IgD-negative memory B cell (primary cell): Measurements from ENCODE around the gene RTL1. TPM values are rescaled to one million over a fixed set of nuclear protein-coding genes. Genes with fewer than 3 reads are reported as not detected.

Source experiments
- H3K27ac Mint-ChIP-seq, 3 donors: one replicate each; pipeline ENCODE4 v1.8.0; 2020 to 2022; ENCODE audit warnings: mild to moderate bottlenecking in 3 of 3, mixed read lengths in 3 of 3, moderate library complexity in 1 of 3
- H3K27me3 Mint-ChIP-seq: one replicate; pipeline ENCODE4 v1.8.0; 2021; ENCODE audit warnings: mixed read lengths
- H3K36me3 Mint-ChIP-seq: one replicate; pipeline ENCODE4 v1.8.0; 2020; ENCODE audit warnings: mild to moderate bottlenecking, mixed read lengths
- H3K4me1 Mint-ChIP-seq, 3 donors: one replicate each; pipeline ENCODE4 v1.8.0; 2020 to 2022; ENCODE audit warnings: mixed read lengths in 3 of 3, mild to moderate bottlenecking in 1 of 3
- H3K4me3 Mint-ChIP-seq, 4 donors: one replicate each; pipeline ENCODE4 v1.8.0; 2020 to 2022; ENCODE audit warnings: mild to moderate bottlenecking in 4 of 4, mixed read lengths in 4 of 4, moderate library complexity in 3 of 4
- H3K9me3 Mint-ChIP-seq, 3 donors: one replicate each; pipeline ENCODE4 v1.8.0; 2020 to 2021; ENCODE audit warnings: mixed read lengths in 3 of 3, mild to moderate bottlenecking in 1 of 3
- polyA plus RNA-seq: library from polyadenylated mRNA; unstranded; fragments of 300-500 nt; fragmentation: Illumina TruSeq; gene quantifications from one replicate; pipeline ENCODE4 v1.2.3, GENCODE V29; 2021

Gene RTL1
- polyA plus RNA-seq, 1 donor from 2014 or later, result not detected

DNA sequence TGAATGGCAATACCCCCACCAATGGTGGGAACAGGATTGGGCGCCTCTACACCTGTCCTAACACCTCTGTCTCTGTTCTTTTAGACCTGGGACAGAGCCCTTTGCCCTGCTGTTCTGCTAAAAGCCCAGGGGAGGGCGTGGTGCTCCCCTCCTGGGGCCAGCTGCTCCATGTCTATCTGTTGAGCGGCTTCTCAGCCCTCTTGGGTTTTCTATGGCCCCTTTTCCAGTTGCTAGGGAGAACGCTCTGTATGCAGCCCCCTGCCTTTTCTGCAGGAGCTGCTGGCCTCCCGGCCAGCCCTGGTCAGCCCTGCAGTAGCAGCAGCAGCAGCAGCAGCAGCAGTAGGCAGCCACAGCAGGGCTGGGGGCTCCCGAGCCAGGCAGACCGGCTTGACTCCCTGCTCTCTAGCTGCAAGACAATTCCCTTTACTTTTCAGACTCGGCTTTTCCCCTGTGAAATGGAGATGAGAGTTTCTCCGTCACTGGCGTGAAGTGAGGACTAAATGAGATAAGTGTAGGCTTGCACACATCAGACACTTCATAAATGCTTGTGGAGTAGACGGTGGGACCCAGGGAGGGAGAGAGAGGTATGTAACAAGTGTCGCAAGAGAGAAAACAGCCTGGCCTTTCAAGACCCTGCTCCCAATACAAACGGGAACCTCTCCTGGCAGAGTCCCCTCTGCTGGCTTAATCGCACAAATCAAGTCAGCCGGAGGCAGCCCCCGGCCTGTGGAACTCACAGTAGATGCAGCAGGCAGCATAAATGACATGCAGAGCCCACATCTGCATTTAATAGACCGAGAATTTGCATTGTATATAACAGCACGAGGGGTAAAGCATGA, 1.0 kb downstream of the RTL1 start:
- Mint-ChIP-seq H3K36me3 (no peaks in the 10 kb centered on the region), H3K9me3 (no peaks in the 10 kb centered on the region), H3K27ac (no peak overlapping the region), H3K27me3 (peaks cover 37% of the 10 kb centered on the region), H3K4me3 (peak overlapping the region in 1 of 4 donors; percentile 34), H3K4me1 (no peaks in the 10 kb centered on the region)

DNA sequence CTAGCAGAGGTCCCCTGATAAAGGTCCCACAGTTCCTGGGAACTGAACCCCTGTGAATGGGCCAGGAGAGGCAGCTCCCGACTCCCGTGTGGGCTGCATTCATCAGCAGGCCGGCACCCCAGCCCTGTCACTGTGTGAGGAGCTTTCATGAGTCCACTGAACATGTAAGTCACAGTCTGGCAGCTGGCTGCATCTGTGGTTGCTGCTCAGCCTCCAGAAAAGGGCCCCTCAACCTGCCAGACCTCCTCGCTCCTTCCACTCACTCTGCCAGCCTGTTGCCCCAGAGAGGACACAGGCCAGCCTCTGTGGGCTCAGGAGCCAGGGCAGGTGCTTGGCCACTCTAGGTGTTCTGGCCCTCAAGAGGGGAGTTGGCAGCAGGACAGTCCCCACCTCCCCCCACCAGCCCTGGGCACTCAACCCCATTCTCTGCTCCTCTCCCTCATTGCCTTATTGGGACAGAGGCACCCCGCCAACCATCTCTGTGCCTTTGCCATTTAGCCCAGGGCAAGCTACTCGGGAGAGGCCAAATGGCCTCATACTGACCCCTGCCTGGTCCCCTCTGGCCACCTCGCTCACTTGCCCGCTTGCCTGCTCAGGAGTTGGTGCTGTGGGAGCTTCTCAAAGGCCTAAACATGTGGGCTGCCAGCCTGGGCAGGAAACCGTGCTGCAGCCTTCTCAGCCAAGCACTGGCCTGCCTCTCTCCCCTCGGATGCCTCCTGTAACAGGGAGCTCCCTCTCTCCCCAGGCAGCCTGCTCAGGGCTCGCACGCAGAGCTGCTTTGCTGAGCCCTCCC, 1.9 kb downstream of the RTL1 start:
- Mint-ChIP-seq H3K9me3 (no peaks in the 10 kb centered on the region), H3K36me3 (no peaks in the 10 kb centered on the region), H3K4me3 (peak overlapping the region in 1 of 4 donors; percentile 34), H3K27me3 (peaks cover 39% of the 10 kb centered on the region), H3K4me1 (no peaks in the 10 kb centered on the region), H3K27ac (no peak overlapping the region)

DNA sequence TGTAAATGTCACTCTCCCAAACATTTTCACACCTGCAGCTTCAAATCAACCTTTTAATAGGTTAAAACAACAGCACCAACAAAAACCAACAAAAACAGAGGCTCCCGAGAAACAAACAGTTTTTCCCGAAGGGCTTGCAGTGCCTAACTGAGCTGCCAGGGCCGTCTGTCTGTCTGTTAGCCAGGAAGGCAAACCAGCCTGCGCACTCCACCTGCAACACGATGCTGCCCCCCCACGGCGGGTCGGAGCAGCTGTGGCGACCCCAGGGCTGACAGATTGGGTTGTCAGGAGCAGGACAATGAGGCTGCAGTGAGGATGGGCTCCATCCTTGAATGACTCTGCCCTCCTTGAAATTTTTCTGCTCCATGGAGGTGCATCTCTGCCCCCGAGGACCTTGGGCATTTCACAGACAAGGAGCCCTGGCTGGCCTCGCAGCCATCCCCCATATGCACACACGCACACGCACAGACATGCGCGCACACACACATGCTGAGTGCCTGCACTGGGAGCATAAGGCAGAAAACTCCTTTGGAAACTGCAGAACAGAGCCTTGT, 2.6 kb downstream of the RTL1 start:
- Mint-ChIP-seq H3K9me3 (no peaks in the 10 kb centered on the region), H3K4me3 (no peak overlapping the region), H3K4me1 (no peaks in the 10 kb centered on the region), H3K27me3 (peaks cover 39% of the 10 kb centered on the region), H3K36me3 (no peaks in the 10 kb centered on the region), H3K27ac (no peak overlapping the region)

DNA sequence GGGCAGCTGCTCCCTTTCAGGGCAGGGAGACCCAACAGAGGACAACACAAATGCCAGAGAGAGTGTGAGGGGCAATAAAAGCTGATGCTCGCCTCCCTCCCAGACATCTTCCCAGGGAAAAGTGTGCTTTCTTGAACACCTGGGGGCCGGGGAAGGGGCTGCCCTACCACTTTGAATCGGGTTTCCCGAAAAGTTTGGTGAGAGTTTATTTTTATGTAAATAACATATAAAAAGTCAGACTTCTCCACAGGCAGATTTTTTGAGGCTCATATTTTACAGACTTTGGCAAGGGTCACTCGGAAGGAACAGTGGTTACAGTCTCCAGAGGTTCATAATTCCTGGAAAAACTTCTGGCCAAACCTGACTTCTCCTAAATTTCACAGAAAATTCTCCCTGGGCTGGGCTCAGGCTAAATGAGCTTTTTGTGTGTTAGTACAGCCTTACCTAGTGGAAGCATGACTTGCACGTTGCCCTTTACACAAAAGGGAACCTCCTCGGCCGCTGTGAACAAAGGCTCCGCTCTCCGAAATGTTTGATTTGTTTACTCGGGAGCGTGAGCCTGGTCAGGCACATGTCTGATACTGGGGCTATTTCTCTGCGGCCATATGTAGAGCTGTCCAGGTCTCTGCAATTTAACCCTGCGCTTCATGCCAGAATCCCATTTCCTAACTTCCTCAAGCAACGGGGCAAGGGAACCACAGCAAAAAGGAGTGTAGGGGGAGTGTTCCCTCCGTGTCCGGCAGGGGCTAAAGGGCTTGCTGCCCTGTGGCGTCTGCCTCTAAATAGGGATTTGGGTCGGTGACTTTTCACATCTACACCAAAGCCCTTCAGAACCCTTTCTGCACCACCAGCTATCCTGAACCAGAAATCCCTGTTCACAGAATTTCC, 3.4 kb downstream of the RTL1 start:
- H3K4me1 Mint-ChIP-seq, result no peaks in the 10 kb centered on the region
- no peak overlapping the region for H3K27ac Mint-ChIP-seq
- no peak overlapping the region for H3K4me3 Mint-ChIP-seq
- H3K36me3 Mint-ChIP-seq, result no peaks in the 10 kb centered on the region
- peaks cover 42% of the 10 kb centered on the region for H3K27me3 Mint-ChIP-seq
- peaks cover 0 to 2% (median 0%) of the 10 kb centered on the region in 3 donors for H3K9me3 Mint-ChIP-seq

DNA sequence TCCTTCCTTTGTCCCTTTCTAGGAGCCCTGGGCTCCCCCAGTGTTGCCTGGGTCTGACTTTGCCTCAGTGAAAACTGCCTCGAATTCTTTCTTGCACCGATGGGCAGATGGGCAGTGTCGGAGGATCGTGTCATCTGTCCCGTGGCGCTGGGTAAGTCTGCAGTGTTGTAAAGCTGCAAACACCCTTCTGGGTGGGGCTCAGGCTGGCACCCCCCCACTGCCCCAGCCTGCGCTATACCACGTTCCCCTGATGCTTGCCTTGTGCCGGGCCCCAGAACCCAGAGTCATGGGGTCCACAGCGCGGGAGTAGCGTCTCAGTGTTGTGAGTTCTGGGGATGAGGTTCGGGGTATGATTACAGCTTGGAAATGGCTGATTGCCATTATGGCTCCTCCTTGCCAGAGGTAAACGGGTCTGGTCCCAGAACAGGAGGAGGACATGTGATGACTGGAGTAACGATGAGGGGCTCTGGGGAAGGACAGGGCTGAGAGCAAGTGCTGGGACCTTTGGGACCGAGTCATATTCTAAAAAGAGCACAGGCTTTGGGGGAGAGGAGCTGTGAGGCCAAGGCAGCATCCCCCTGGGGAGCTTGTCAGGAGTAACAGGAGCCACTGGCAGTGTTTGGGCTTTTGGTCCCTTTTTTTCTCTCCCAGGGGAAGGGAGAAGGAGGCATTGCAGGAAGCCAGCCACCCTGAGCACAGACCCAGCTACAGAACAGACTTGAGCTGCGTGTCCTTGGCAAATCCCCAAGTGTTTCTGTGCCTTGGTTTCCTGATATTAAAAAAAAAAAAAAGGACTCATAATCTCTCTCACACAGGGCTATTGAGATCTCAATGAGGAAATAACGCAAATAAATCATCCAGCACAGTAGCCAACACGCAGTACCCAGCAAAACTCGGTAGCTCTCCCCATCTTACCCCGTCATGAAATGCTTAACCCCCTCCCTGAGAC, 4.3 kb downstream of the RTL1 start:
- no peak overlapping the region for H3K27ac Mint-ChIP-seq
- peaks cover 38% of the 10 kb centered on the region for H3K27me3 Mint-ChIP-seq
- H3K36me3 Mint-ChIP-seq, result no peaks in the 10 kb centered on the region
- no peak overlapping the region for H3K4me3 Mint-ChIP-seq
- H3K4me1 Mint-ChIP-seq, result no peaks in the 10 kb centered on the region
- H3K9me3 Mint-ChIP-seq, result peaks cover 0 to 2% (median 0%) of the 10 kb centered on the region in 3 donors

DNA sequence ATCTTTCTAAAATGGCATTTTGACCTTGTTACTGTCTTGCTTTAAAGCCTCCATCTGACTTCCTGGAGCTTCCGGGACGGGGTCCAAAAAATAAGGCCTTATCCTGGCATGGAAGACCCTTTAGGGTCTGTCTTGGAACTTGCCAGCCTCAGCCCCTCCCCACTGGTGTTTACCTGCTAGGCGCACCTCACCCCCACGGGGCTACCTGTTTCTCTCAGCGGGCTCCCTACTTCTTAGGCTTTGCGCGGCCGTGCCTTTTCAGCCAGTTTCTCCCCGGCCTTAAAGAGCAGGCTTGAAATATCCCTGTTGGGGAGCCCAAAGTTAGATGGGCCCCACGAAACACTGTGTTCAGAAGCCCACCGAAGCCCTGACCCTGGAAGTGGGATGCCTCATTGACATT, 5.1 kb downstream of the RTL1 start:
- peaks cover 0 to 2% (median 0%) of the 10 kb centered on the region in 3 donors for H3K9me3 Mint-ChIP-seq
- H3K36me3 Mint-ChIP-seq, result no peaks in the 10 kb centered on the region
- H3K27me3 Mint-ChIP-seq, result peaks cover 36% of the 10 kb centered on the region
- no peaks in the 10 kb centered on the region for H3K4me1 Mint-ChIP-seq
- H3K27ac Mint-ChIP-seq, result no peak overlapping the region
- H3K4me3 Mint-ChIP-seq, result no peak overlapping the region

DNA sequence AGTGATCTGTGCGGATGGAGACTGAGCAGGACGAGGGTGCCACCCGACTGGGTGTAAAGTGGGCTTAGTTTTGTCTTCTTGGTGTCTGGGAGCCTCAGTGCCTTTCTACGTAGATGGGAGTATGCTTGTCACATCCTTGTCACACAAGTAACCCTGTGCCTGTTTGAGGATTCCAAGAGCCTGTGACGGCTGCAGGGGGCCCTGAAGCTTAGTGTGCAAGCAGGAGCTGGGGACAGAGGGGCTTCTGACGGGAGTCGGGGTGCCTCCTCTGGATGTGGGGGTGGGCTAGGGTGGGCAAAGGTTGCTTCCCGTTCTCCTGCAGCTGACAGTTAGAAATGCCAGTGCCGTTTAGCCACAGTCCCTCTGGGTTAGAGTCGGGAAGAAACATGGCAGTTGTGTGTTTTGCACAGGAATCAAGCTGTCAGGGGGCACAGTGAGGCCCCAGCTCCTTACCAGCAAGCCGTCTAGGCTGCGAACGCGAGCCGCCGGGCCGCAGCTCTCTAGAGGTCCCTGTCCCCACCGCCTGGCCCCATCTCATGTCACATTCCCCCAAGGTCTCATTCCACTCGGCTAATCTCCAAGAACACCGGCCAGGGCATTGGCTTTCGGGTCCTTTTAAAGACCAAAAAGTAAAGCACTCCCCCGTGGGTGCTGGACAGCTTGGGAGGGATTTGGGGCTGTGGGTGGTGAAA, 7.0 kb downstream of the RTL1 start:
- peaks cover 0 to 4% (median 0%) of the 10 kb centered on the region in 3 donors for H3K9me3 Mint-ChIP-seq
- H3K27me3 Mint-ChIP-seq, result peaks cover 26% of the 10 kb centered on the region
- H3K36me3 Mint-ChIP-seq, result no peaks in the 10 kb centered on the region
- no peak overlapping the region for H3K4me3 Mint-ChIP-seq
- H3K27ac Mint-ChIP-seq, result no peak overlapping the region
- no peaks in the 10 kb centered on the region for H3K4me1 Mint-ChIP-seq

DNA sequence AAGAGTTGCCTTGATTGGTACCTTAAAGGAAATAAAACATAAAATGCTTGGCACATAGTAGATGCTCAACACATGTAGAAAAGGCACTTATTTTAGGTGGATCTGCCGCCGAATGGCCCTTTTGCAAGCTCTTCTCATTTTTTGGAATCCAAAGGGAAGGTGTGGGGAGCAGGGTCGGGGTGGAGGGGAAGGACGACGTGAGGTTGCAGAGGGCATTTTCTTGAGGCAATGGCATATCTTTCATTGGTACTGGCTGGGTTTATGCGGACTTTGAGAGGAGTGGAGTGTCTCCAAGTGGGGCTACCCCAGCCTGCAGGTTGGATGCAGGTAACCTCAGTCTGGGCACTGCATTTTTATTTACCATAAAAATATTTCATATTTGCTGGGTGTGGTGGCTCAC, 8.1 kb downstream of the RTL1 start:
- H3K27ac Mint-ChIP-seq, result no peak overlapping the region
- H3K4me3 Mint-ChIP-seq, result no peak overlapping the region
- no peaks in the 10 kb centered on the region for H3K4me1 Mint-ChIP-seq
- peaks cover 0 to 4% (median 0%) of the 10 kb centered on the region in 3 donors for H3K9me3 Mint-ChIP-seq
- peaks cover 20% of the 10 kb centered on the region for H3K27me3 Mint-ChIP-seq
- no peaks in the 10 kb centered on the region for H3K36me3 Mint-ChIP-seq

DNA sequence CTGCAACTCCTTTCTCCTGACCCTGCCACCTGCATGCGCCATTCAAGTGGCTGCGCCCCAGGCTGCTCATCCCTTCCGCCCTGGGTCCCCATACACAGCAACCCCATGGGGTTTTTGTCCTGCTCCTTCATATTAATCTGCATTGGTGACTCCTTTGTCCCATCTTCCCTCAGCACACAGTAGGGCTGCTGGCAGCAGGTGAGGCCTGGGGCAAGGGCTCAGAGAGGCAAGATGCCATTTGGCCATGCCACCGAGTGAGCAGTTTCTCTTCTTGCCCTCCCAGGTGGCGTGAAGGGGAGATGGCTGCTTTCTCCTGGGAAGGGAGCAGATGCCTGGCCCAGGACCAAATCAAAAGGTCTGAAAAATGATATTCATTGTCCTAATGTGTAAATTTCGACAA, 9.1 kb downstream of the RTL1 start:
- Mint-ChIP-seq H3K27ac (no peak overlapping the region), H3K27me3 (peaks cover 12% of the 10 kb centered on the region), H3K4me1 (no peaks in the 10 kb centered on the region), H3K9me3 (peaks cover 0 to 4% (median 0%) of the 10 kb centered on the region in 3 donors), H3K4me3 (no peak overlapping the region), H3K36me3 (no peaks in the 10 kb centered on the region)

DNA sequence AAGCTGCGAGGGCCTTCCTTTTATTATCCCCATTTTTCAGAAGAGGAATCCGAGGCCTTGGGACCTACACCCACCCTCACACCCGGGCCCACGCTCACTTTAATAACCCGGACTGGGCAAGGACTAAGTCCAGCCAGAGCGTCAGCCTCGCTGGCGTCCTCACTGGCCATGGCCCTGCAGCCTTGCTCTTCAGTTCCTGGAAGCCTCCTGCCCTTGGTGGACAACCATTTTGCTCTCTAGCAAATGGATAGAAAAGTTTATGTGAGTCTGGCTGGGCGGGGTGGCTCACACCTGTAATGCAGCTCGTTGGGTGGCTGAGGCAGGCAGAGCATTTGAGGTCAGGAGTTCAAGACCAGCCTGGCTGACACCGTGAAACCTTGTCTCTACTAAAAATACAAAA, 9.8 kb downstream of the RTL1 start:
- Mint-ChIP-seq H3K36me3 (no peaks in the 10 kb centered on the region), H3K4me1 (no peaks in the 10 kb centered on the region), H3K27me3 (peaks cover 6% of the 10 kb centered on the region), H3K4me3 (no peak overlapping the region), H3K9me3 (peaks cover 0 to 6% (median 0%) of the 10 kb centered on the region in 3 donors), H3K27ac (no peak overlapping the region)

DNA sequence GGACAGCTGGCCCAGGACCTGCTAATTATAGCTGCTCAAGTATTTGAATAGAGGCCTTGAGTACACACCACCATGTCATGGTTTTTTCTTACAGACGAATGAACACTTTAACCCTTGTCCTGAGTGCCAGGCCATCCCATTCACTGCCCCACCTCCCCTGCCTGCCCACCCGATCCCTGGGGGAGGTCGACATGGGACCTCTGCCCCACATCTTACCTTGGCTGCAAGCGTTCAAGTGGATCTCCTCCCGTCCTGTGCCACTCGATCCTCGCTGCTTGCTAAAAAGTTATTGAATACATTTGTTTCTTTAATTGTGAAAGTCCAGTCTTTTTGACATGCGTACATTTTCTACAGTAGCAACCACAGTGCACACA, 10.3 kb downstream of the RTL1 start:
- Mint-ChIP-seq H3K4me1 (no peaks in the 10 kb centered on the region), H3K27me3 (peaks cover 5% of the 10 kb centered on the region), H3K36me3 (no peaks in the 10 kb centered on the region), H3K9me3 (peaks cover 0 to 6% (median 0%) of the 10 kb centered on the region in 3 donors), H3K27ac (no peak overlapping the region), H3K4me3 (no peak overlapping the region)

DNA sequence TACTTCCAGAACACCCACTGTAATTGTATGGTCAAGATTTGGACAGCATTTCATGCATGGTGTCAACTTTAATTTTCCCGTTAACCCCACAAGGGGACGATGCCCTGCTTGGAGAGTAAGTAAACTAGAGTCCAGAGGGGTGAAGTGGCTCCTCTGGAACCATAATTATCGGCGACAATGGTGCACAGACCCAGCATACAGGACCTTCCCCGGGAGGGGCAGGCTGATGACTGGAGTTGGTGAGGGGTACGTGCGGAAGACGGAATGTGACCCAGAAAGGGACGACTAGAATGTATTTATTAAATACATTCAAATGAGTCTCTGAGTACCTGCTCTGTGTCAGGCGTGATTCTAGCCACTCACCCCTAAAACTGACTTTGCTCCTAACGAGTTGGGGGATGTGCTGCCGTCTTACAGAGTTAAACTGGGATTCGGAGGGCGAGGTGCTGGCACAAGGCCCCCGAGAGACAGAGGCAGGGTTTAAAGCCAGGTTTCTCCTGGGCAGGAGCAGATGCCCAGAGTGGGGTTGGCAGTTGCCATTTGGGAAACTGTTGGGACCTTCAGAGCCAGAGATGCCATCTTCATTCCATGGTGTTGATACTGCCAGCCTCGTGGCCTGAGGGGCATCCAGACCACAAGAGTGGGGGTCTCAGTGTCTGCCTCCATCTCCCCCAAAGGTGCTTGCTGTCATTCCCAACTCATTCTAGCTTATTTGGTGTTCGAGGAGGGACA, 10.9 kb downstream of the RTL1 start:
- no peak overlapping the region for H3K4me3 Mint-ChIP-seq
- H3K36me3 Mint-ChIP-seq, result no peaks in the 10 kb centered on the region
- no peaks in the 10 kb centered on the region for H3K4me1 Mint-ChIP-seq
- H3K27ac Mint-ChIP-seq, result no peak overlapping the region
- peaks cover 5% of the 10 kb centered on the region for H3K27me3 Mint-ChIP-seq
- peaks cover 0 to 6% (median 0%) of the 10 kb centered on the region in 3 donors for H3K9me3 Mint-ChIP-seq
